ENCODE data around the gene APLF. TPM values are rescaled to one million over a fixed set of nuclear protein-coding genes. Genes with fewer than 3 reads are reported as not detected.
"Not testable (repeated sequence)": the region's sequence is repeated elsewhere in the genome, so short reads cannot be mapped to it uniquely, and the experiment has no call there.

APLF gene
- total RNA-seq, 4 donors from 2014 or later, result 2.3 to 4.8 (median 3.5) TPM

DNA sequence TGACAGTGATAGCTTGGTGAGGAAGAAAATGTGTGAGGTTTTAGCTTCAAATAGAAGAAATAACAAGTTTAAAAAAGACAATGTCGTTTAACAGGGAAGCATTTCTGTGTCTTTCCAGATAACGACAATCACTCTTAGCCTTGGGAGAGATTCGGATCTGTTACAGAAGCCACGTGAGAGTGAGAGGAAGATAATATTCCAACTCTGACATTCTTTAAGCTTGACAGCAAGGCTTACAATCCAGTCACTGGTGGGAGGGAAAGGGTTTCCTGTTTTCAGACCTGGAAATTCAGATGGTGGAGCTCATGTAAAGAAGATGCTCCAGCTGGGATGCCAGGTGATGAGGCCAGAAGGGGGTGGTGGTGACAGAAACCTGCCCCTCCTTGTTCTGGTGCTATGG, 31.1 kb upstream of the APLF start:
- H3K4me3 ChIP-seq, result no peak overlapping the region
- no peaks in the 10 kb centered on the region for H3K27me3 ChIP-seq
- no peak for ATAC-seq
- TF ChIP-seq, protein P1, sequence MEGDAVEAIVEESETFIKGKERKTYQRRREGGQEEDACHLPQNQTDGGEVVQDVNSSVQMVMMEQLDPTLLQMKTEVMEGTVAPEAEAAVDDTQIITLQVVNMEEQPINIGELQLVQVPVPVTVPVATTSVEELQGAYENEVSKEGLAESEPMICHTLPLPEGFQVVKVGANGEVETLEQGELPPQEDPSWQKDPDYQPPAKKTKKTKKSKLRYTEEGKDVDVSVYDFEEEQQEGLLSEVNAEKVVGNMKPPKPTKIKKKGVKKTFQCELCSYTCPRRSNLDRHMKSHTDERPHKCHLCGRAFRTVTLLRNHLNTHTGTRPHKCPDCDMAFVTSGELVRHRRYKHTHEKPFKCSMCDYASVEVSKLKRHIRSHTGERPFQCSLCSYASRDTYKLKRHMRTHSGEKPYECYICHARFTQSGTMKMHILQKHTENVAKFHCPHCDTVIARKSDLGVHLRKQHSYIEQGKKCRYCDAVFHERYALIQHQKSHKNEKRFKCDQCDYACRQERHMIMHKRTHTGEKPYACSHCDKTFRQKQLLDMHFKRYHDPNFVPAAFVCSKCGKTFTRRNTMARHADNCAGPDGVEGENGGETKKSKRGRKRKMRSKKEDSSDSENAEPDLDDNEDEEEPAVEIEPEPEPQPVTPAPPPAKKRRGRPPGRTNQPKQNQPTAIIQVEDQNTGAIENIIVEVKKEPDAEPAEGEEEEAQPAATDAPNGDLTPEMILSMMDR (IDR thresholded peaks at IDR 0.05 in 4 of 5, conservative IDR thresholded peaks at IDR 0.05 in 1 of 5), result no peak
- TF ChIP-seq POLR2A (IDR thresholded peaks at IDR 0.05), result no peak
- H3K9me3 ChIP-seq, result no peaks in the 10 kb centered on the region
- intact Hi-C loops (cut with DNase I; ENCODE audit: low total_unique reads), result loop anchor here (5.0 kb wide), 1 partner anchor 74 kb away; no protein-coding TSS in a partner anchor
- peaks cover 3 to 5% of the 10 kb centered on the region in 2 donors for H3K4me1 ChIP-seq
- H3K27ac ChIP-seq, result peak overlapping the region in 3 of 4 donors; percentile 22 to 35 (median 31)
- no peak for DNase-seq
- in situ Hi-C loops (cut with MboI; ENCODE audit: low sequenced_read_pairs in 4 of 4), result loop anchor here in 1 of 4 donors (5.0 kb wide), 1 partner anchor 314 kb away; no protein-coding TSS in a partner anchor
- no peaks in the 10 kb centered on the region for H3K36me3 ChIP-seq

GRCh38 chr2:68438455-68439303, 28.7 kb upstream of the APLF start:
- Histone ChIP-seq H3K4me1 (peaks cover 3 to 5% of the 10 kb centered on the region in 2 donors), H3K36me3 (no peaks in the 10 kb centered on the region), H3K27ac (no peak overlapping the region), H3K9me3 (no peaks in the 10 kb centered on the region), H3K4me3 (no peak overlapping the region), H3K27me3 (no peaks in the 10 kb centered on the region)
- in situ Hi-C loops (cut with MboI; ENCODE audit: low sequenced_read_pairs in 4 of 4), result loop anchor here in 1 of 4 donors (5.0 kb wide), 1 partner anchor 316 kb away; no protein-coding TSS in a partner anchor
- intact Hi-C loops (cut with DNase I; ENCODE audit: low total_unique reads), result loop anchor here (5.0 kb wide), 1 partner anchor 76 kb away; no protein-coding TSS in a partner anchor
- ATAC-seq (no peak), DNase-seq (no peak)
- TF ChIP-seq, protein P1 (IDR thresholded peaks at IDR 0.05 in 4 of 5, conservative IDR thresholded peaks at IDR 0.05 in 1 of 5), result no peak
- TF ChIP-seq POLR2A (IDR thresholded peaks at IDR 0.05), result no peak

- H3K27ac ChIP-seq, result no peak overlapping the region
- no peak for TF ChIP-seq POLR2A (IDR thresholded peaks at IDR 0.05)
- TF ChIP-seq, protein P1 (IDR thresholded peaks at IDR 0.05 in 4 of 5, conservative IDR thresholded peaks at IDR 0.05 in 1 of 5), result peak; percentile 70 to 87 (median 80)
- no peaks in the 10 kb centered on the region for H3K9me3 ChIP-seq
- H3K27me3 ChIP-seq, result no peaks in the 10 kb centered on the region
- DNase-seq, result peak; percentile 66 to 68
- H3K36me3 ChIP-seq, result no peaks in the 10 kb centered on the region
- intact Hi-C loops (cut with DNase I; ENCODE audit: low total_unique reads), result loop anchor here (1.0 to 5.0 kb wide), 2 partner anchors 244 to 319 kb away; no protein-coding TSS in a partner anchor
- ATAC-seq, result peak; percentile 94 to 96
- no peaks in the 10 kb centered on the region for H3K4me1 ChIP-seq
- H3K4me3 ChIP-seq, result no peak overlapping the region
- in situ Hi-C loops (cut with MboI; ENCODE audit: low sequenced_read_pairs in 4 of 4), result loop anchor here in 3 of 4 donors (5.0 to 10.0 kb wide), 3 partner anchors 77 to 319 kb away; partner anchors contain the start of gene PLEK (in 2 of the 3)
Measured at GRCh38 chr2:68441179-68441993, 26.0 kb upstream of the APLF start.

DNA sequence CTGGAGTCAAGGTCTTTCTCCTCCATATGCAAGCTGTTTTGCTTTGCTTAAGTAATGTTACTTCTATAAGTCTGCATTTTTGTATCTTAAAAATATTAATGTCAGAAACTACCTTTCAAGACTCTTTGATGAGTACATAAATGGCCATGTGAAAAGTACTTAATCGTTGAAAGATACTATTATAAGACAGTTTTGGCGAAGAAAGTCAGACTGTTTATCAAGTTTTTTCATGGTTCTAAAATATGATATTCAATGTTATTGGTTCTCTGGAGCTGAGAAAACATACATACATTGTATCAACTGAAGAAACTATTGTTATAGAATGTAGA, 25.4 kb upstream of the APLF start:
- no peak overlapping the region for H3K27ac ChIP-seq
- no peaks in the 10 kb centered on the region for H3K4me1 ChIP-seq
- no peak overlapping the region for H3K4me3 ChIP-seq
- H3K9me3 ChIP-seq, result no peaks in the 10 kb centered on the region
- intact Hi-C loops (cut with DNase I; ENCODE audit: low total_unique reads), result loop anchor here (1.0 to 5.0 kb wide), 2 partner anchors 245 to 320 kb away; no protein-coding TSS in a partner anchor
- no peaks in the 10 kb centered on the region for H3K36me3 ChIP-seq
- in situ Hi-C loops (cut with MboI; ENCODE audit: low sequenced_read_pairs in 4 of 4), result loop anchor here in 3 of 4 donors (5.0 to 10.0 kb wide), 3 partner anchors 77 to 320 kb away; partner anchors contain the start of gene PLEK (in 2 of the 3)
- TF ChIP-seq, protein P1 (IDR thresholded peaks at IDR 0.05 in 4 of 5, conservative IDR thresholded peaks at IDR 0.05 in 1 of 5), result peak in 1 of 5 experiments; percentile 18
- TF ChIP-seq POLR2A (IDR thresholded peaks at IDR 0.05), result no peak
- DNase-seq (no peak), ATAC-seq (no peak)
- H3K27me3 ChIP-seq, result no peaks in the 10 kb centered on the region

GRCh38 chr2:68446425-68446824, 21.0 kb upstream of the APLF start:
- H3K27ac ChIP-seq; H3K36me3 ChIP-seq; intact Hi-C loops (cut with DNase I; ENCODE audit: low total_unique reads); DNase-seq; ATAC-seq; H3K9me3 ChIP-seq; H3K4me3 ChIP-seq; H3K4me1 ChIP-seq; H3K27me3 ChIP-seq: not testable (repeated sequence)
- in situ Hi-C loops (cut with MboI; ENCODE audit: low sequenced_read_pairs in 4 of 4), result loop anchor here in 3 of 4 donors (10.0 kb wide), 2 partner anchors 82 to 322 kb away; partner anchors contain the start of gene PLEK (in 2 of the 3)

All from gastrocnemius medialis (tissue), 4 donors.